Measurements from ENCODE around the gene TRAFD1.
"Not testable (repeated sequence)": the region's sequence is repeated elsewhere in the genome, so short reads cannot be mapped to it uniquely, and the experiment has no call there.

Gene TRAFD1

GRCh38 chr12:112116232-112117060, 8.9 kb upstream of the TRAFD1 start:
- no peak for DNase-seq

- no peak for DNase-seq
These were observed 7.7 kb upstream of the TRAFD1 start for GRCh38 chr12:112117685-112118084.

- DNase-seq: peak; percentile 60
These were observed 3.4 kb upstream of the TRAFD1 start for GRCh38 chr12:112121780-112122565.

- no peak for DNase-seq
These were observed 2.3 kb upstream of the TRAFD1 start for GRCh38 chr12:112122823-112123690.

GRCh38 chr12:112124918-112125249, 476 bp upstream of the TRAFD1 start:
- no peak for DNase-seq

GRCh38 chr12:112126000-112126438, 659 bp downstream of the TRAFD1 start:
- no peak for DNase-seq

GRCh38 chr12:112126911-112127310, 1.6 kb downstream of the TRAFD1 start:
- DNase-seq: no peak

GRCh38 chr12:112130441-112130998, 5.2 kb downstream of the TRAFD1 start:
- no peak for DNase-seq

GRCh38 chr12:112131686-112132085, 6.3 kb downstream of the TRAFD1 start:
- DNase-seq: no peak

- DNase-seq: no peak
These were observed 8.1 kb downstream of the TRAFD1 start for GRCh38 chr12:112133418-112133817.

- no peak for DNase-seq
These were observed 9.4 kb downstream of the TRAFD1 start for GRCh38 chr12:112134731-112135130.

- DNase-seq: no peak
These were observed 15.4 kb downstream of the TRAFD1 start for GRCh38 chr12:112140728-112141127.

- no peak for DNase-seq
These were observed 20.8 kb downstream of the TRAFD1 start for GRCh38 chr12:112146123-112146522.

GRCh38 chr12:112148031-112148513, 22.7 kb downstream of the TRAFD1 start:
- DNase-seq: no peak

GRCh38 chr12:112149596-112149995, 24.2 kb downstream of the TRAFD1 start:
- no peak for DNase-seq

GRCh38 chr12:112151766-112152541, 26.6 kb downstream of the TRAFD1 start:
- no peak for DNase-seq

GRCh38 chr12:112153181-112153892, 28.0 kb downstream of the TRAFD1 start:
- no peak for DNase-seq

- no peak for DNase-seq
These were observed 28.5 kb downstream of the TRAFD1 start for GRCh38 chr12:112153893-112154219.

GRCh38 chr12:112158461-112159145, 33.2 kb downstream of the TRAFD1 start:
- DNase-seq: not testable (repeated sequence)

GRCh38 chr12:112159146-112159541, 33.8 kb downstream of the TRAFD1 start:
- no peak for DNase-seq

GRCh38 chr12:112160611-112161010, 35.3 kb downstream of the TRAFD1 start:
- no peak for DNase-seq
